Thyroid gland (tissue), 4 donors: ENCODE data around the gene ZNF189. TPM values are rescaled to one million over a fixed set of nuclear protein-coding genes. Genes with fewer than 3 reads are reported as not detected.
"Not testable (repeated sequence)": the region's sequence is repeated elsewhere in the genome, so short reads cannot be mapped to it uniquely, and the experiment has no call there.

ENCODE experiments used
- DNase-seq, 2 donors: peaks; one replicate each; pipeline ENCODE4 v3.0.0-alpha.2; 2019
- H3K27ac ChIP-seq, 3 donors: fragments of 200-600 bp; sonication (generic); 1 replicate in 2 of 3; 2 replicates in 1 of 3; pipeline ENCODE4 v1.5.1; 2016 to 2019; ENCODE audit warnings: mild to moderate bottlenecking in 1 of 3, moderate library complexity in 1 of 3
- H3K27me3 ChIP-seq: fragments of 200-600 bp; sonication (generic); one replicate; pipeline ENCODE4 v1.5.1; 2019
- H3K36me3 ChIP-seq, 2 donors: fragments of 200-600 bp; sonication (generic); one replicate each; pipeline ENCODE4 v1.5.1; 2016 to 2019
- H3K4me1 ChIP-seq, 2 donors: fragments of 200-600 bp; sonication (generic); one replicate each; pipeline ENCODE4 v1.5.1; 2017 to 2019
- H3K4me3 ChIP-seq, 3 donors: fragments of 200-600 bp; sonication (generic); replicated peaks in 1 of 3; 1 replicate in 2 of 3; 2 replicates in 1 of 3; pipeline ENCODE4 v1.5.1; 2016; ENCODE audit warnings: mild to moderate bottlenecking in 1 of 3
- H3K9me3 ChIP-seq: fragments of 200-600 bp; sonication (generic); one replicate; pipeline ENCODE4 v1.5.1; 2017
- CTCF ChIP-seq, 6 experiments: fragments of 200-600 bp in 3 of 6; fragments of 450-650 bp in 3 of 6; sonication (generic) in 3 of 6; IDR thresholded peaks; one replicate each; pipeline ENCODE4 v1.5.1; 2016 to 2019; ENCODE audit warnings: antibody characterized with exemption in 6 of 6, mild to moderate bottlenecking in 2 of 6, inconsistent platforms in 1 of 6, moderate library complexity in 1 of 6
- POLR2A ChIP-seq, 2 donors: fragments of 450-650 bp; IDR thresholded peaks; one replicate each; pipeline ENCODE4 v1.6.1; 2017; ENCODE audit warnings: antibody characterized with exemption in 2 of 2, mild to moderate bottlenecking in 2 of 2, moderate library complexity in 1 of 2
- WGBS, 2 donors: methylation state at CpG; one replicate each; pipeline ENCODE4 v1.1.5; 2017; 5-methylcytosine and 5-hydroxymethylcytosine counted together
- intact Hi-C: fragments of 100-400 bp; cut with DNase I; formaldehyde crosslinking; loops from one replicate; pipeline ENCODE4 v1.15.1; 2023
- total RNA-seq, 4 donors: library from RNA; depleted of rRNA; stranded (reverse); fragments of >200 nt; gene quantifications; one replicate each; pipeline ENCODE4 v1.2.3, GENCODE V29; 2016

ZNF189 gene
- total RNA-seq, 4 donors from 2014 or later: 21.6 to 34.1 (median 24.5) TPM

- H3K36me3 ChIP-seq: no peaks in the 10 kb centered on the region
- no peaks in the 10 kb centered on the region for H3K9me3 ChIP-seq
- no peak for DNase-seq
- H3K27ac ChIP-seq: no peak overlapping the region
- TF ChIP-seq POLR2A (IDR thresholded peaks at IDR 0.05) (no peak), CTCF (IDR thresholded peaks at IDR 0.05) (no peak)
- no peaks in the 10 kb centered on the region for H3K27me3 ChIP-seq
- intact Hi-C loops: no loop called here
- no peak overlapping the region for H3K4me3 ChIP-seq
- 63 to 71% methylated on average over 6 of the region's 6 CpGs for WGBS, 2 donors
- no peaks in the 10 kb centered on the region for H3K4me1 ChIP-seq
Observed at GRCh38 chr9:101376111-101376848, 22.4 kb upstream of the ZNF189 start.

- H3K4me1 ChIP-seq: no peaks in the 10 kb centered on the region
- H3K36me3 ChIP-seq: no peaks in the 10 kb centered on the region
- H3K9me3 ChIP-seq: no peaks in the 10 kb centered on the region
- no peak for DNase-seq
- intact Hi-C loops: no loop called here
- no peak overlapping the region for H3K27ac ChIP-seq
- TF ChIP-seq CTCF (IDR thresholded peaks at IDR 0.05) (no peak), POLR2A (IDR thresholded peaks at IDR 0.05) (no peak)
- no peak overlapping the region for H3K4me3 ChIP-seq
- H3K27me3 ChIP-seq: no peaks in the 10 kb centered on the region
Observed at GRCh38 chr9:101380295-101380694, 18.4 kb upstream of the ZNF189 start.

- no peaks in the 10 kb centered on the region for H3K4me1 ChIP-seq
- H3K9me3 ChIP-seq: no peaks in the 10 kb centered on the region
- DNase-seq: no peak
- no peaks in the 10 kb centered on the region for H3K27me3 ChIP-seq
- WGBS, 2 donors: 93% methylated on average over 3 of the region's 3 CpGs
- H3K36me3 ChIP-seq: no peaks in the 10 kb centered on the region
- no peak overlapping the region for H3K27ac ChIP-seq
- intact Hi-C loops: no loop called here
- TF ChIP-seq CTCF (IDR thresholded peaks at IDR 0.05) (no peak), POLR2A (IDR thresholded peaks at IDR 0.05) (no peak)
- H3K4me3 ChIP-seq: no peak overlapping the region
Observed at GRCh38 chr9:101381118-101381517, 17.5 kb upstream of the ZNF189 start.

- no peak for DNase-seq
- no peaks in the 10 kb centered on the region for H3K27me3 ChIP-seq
- H3K27ac ChIP-seq: no peak overlapping the region
- intact Hi-C loops: no loop called here
- H3K4me3 ChIP-seq: no peak overlapping the region
- no peaks in the 10 kb centered on the region for H3K9me3 ChIP-seq
- TF ChIP-seq CTCF (IDR thresholded peaks at IDR 0.05) (no peak), POLR2A (IDR thresholded peaks at IDR 0.05) (no peak)
- H3K4me1 ChIP-seq: no peaks in the 10 kb centered on the region
- H3K36me3 ChIP-seq: no peaks in the 10 kb centered on the region
- WGBS, 2 donors: 78 to 80% methylated on average over 2 of the region's 2 CpGs
Observed at GRCh38 chr9:101381833-101382342, 16.8 kb upstream of the ZNF189 start.

- H3K27me3 ChIP-seq: no peaks in the 10 kb centered on the region
- intact Hi-C loops: no loop called here
- no peak for DNase-seq
- H3K27ac ChIP-seq: no peak overlapping the region
- H3K4me3 ChIP-seq: no peak overlapping the region
- WGBS, 2 donors: 92 to 97% methylated on average over 2 of the region's 2 CpGs
- peaks cover 0 to 2% of the 10 kb centered on the region in 2 donors for H3K36me3 ChIP-seq
- no peak for TF ChIP-seq POLR2A (IDR thresholded peaks at IDR 0.05)
- TF ChIP-seq CTCF (IDR thresholded peaks at IDR 0.05): no peak
- no peaks in the 10 kb centered on the region for H3K9me3 ChIP-seq
- no peaks in the 10 kb centered on the region for H3K4me1 ChIP-seq
Observed at GRCh38 chr9:101383361-101383760, 15.3 kb upstream of the ZNF189 start.

- peaks cover 9 to 13% of the 10 kb centered on the region in 2 donors for H3K36me3 ChIP-seq
- WGBS, 2 donors: 94 to 95% methylated on average over 11 of the region's 11 CpGs
- DNase-seq, H3K4me3 ChIP-seq, H3K27me3 ChIP-seq, H3K9me3 ChIP-seq, H3K27ac ChIP-seq, H3K4me1 ChIP-seq, intact Hi-C loops: not testable (repeated sequence)
Observed at GRCh38 chr9:101384873-101385536, 13.6 kb upstream of the ZNF189 start, which contains the start of gene BAAT. Gene BAAT (minus strand): TSS chr9:101385006. CDS start chr9:101371404, 13,602 bp downstream.
